Measurements from ENCODE around the gene FHL2.

DNA sequence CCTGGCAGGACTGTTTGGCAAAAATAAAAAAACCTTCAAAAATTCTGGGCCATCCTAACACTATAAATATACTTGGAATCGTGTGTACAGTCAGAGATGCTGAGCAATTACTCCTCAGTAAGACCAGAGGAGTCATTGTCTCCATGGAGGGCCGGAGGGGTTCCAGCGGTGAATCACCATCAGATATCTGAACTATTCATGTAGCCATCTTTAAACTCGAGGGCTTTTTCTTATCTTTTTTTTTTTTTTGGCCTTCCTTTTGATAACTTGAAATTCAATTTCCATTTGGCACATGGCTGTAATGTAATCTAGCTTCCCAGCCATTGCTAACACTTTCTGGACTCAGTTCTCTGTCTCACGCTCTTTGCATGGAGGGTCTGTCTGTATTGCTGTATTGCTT is 7.4 kb upstream of the FHL2 start:
- TF ChIP-seq, protein P1, sequence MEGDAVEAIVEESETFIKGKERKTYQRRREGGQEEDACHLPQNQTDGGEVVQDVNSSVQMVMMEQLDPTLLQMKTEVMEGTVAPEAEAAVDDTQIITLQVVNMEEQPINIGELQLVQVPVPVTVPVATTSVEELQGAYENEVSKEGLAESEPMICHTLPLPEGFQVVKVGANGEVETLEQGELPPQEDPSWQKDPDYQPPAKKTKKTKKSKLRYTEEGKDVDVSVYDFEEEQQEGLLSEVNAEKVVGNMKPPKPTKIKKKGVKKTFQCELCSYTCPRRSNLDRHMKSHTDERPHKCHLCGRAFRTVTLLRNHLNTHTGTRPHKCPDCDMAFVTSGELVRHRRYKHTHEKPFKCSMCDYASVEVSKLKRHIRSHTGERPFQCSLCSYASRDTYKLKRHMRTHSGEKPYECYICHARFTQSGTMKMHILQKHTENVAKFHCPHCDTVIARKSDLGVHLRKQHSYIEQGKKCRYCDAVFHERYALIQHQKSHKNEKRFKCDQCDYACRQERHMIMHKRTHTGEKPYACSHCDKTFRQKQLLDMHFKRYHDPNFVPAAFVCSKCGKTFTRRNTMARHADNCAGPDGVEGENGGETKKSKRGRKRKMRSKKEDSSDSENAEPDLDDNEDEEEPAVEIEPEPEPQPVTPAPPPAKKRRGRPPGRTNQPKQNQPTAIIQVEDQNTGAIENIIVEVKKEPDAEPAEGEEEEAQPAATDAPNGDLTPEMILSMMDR (IDR thresholded peaks at IDR 0.05; ENCODE audit: extremely low read depth in 1 of 2, insufficient read depth in 1 of 2, low read depth in 1 of 2, low read length in 2 of 2) = no peak
- no peak for TF ChIP-seq POLR2A (IDR thresholded peaks at IDR 0.05; ENCODE audit: low read depth, low read length)
- TF ChIP-seq POLR2AphosphoS5 (IDR thresholded peaks at IDR 0.05; ENCODE audit: insufficient read depth, low read depth, low read length) = no peak
- no peak for TF ChIP-seq EZH2 (IDR thresholded peaks at IDR 0.05; ENCODE audit: borderline replicate concordance, low read depth, low read length, severe bottlenecking)
- TF ChIP-seq FOS (IDR thresholded peaks at IDR 0.05; ENCODE audit: borderline replicate concordance, insufficient read depth, low read length) = peak; percentile 78
- TF ChIP-seq, protein P2, sequence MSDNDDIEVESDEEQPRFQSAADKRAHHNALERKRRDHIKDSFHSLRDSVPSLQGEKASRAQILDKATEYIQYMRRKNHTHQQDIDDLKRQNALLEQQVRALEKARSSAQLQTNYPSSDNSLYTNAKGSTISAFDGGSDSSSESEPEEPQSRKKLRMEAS (IDR thresholded peaks at IDR 0.05; ENCODE audit: insufficient read depth, insufficient read length) = no peak
- no peak for TF ChIP-seq MYC (IDR thresholded peaks at IDR 0.05; ENCODE audit: low read depth, low read length)
- TF ChIP-seq JUN (IDR thresholded peaks at IDR 0.05; ENCODE audit: borderline replicate concordance, insufficient read depth, insufficient read length, low read depth) = no peak
- peak; percentile 80 for TF ChIP-seq GATA2 (IDR thresholded peaks at IDR 0.05; ENCODE audit: insufficient read depth, insufficient read length, low read depth, low read length)

All from endothelial cell of umbilical vein (primary cell).